ENCODE measurements around the gene RABL2B.
"Not testable (repeated sequence)": the region's sequence is repeated elsewhere in the genome, so short reads cannot be mapped to it uniquely, and the experiment has no call there.

DNA sequence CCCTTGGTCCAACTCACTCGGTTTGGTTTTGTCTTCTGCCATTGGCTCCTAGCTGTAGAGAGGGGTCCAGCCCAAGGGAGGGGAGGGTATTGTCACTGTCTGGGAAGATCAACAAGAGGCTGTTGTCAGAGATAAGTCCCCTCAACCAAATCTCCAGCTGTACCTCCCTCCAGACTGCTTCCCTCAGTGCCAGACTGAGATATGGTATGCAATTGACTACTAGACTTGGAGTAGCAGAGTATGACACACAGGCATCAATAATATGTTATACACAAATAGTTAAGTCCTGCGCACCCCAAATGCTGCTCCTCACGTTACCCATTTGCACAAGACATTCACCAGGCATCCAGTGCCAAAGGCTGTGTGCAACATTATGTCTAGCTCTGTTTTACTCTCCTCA is 1.2 kb downstream of the RABL2B start:
- TF ChIP-seq, protein P1, sequence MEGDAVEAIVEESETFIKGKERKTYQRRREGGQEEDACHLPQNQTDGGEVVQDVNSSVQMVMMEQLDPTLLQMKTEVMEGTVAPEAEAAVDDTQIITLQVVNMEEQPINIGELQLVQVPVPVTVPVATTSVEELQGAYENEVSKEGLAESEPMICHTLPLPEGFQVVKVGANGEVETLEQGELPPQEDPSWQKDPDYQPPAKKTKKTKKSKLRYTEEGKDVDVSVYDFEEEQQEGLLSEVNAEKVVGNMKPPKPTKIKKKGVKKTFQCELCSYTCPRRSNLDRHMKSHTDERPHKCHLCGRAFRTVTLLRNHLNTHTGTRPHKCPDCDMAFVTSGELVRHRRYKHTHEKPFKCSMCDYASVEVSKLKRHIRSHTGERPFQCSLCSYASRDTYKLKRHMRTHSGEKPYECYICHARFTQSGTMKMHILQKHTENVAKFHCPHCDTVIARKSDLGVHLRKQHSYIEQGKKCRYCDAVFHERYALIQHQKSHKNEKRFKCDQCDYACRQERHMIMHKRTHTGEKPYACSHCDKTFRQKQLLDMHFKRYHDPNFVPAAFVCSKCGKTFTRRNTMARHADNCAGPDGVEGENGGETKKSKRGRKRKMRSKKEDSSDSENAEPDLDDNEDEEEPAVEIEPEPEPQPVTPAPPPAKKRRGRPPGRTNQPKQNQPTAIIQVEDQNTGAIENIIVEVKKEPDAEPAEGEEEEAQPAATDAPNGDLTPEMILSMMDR (IDR thresholded peaks at IDR 0.05) = not testable (repeated sequence)
- not testable (repeated sequence) for TF ChIP-seq SIN3A (IDR thresholded peaks at IDR 0.05; ENCODE audit: borderline replicate concordance, insufficient read depth, low read depth, low read length); POLR2AphosphoS5 (IDR thresholded peaks at IDR 0.05; ENCODE audit: low read depth, low read length); TCF7L2 (IDR thresholded peaks at IDR 0.05; ENCODE audit: low read depth, low read length)
- TF ChIP-seq, protein P2, sequence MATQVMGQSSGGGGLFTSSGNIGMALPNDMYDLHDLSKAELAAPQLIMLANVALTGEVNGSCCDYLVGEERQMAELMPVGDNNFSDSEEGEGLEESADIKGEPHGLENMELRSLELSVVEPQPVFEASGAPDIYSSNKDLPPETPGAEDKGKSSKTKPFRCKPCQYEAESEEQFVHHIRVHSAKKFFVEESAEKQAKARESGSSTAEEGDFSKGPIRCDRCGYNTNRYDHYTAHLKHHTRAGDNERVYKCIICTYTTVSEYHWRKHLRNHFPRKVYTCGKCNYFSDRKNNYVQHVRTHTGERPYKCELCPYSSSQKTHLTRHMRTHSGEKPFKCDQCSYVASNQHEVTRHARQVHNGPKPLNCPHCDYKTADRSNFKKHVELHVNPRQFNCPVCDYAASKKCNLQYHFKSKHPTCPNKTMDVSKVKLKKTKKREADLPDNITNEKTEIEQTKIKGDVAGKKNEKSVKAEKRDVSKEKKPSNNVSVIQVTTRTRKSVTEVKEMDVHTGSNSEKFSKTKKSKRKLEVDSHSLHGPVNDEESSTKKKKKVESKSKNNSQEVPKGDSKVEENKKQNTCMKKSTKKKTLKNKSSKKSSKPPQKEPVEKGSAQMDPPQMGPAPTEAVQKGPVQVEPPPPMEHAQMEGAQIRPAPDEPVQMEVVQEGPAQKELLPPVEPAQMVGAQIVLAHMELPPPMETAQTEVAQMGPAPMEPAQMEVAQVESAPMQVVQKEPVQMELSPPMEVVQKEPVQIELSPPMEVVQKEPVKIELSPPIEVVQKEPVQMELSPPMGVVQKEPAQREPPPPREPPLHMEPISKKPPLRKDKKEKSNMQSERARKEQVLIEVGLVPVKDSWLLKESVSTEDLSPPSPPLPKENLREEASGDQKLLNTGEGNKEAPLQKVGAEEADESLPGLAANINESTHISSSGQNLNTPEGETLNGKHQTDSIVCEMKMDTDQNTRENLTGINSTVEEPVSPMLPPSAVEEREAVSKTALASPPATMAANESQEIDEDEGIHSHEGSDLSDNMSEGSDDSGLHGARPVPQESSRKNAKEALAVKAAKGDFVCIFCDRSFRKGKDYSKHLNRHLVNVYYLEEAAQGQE (IDR thresholded peaks at IDR 0.05; ENCODE audit: insufficient read depth in 1 of 2, low read depth in 2 of 2, low read length in 1 of 2) = not testable (repeated sequence)
